Urinary bladder (tissue), 4 donors: ENCODE results near the gene NAXD. TPM values are rescaled to one million over a fixed set of nuclear protein-coding genes. Genes with fewer than 3 reads are reported as not detected.

Experiments
- DNase-seq: peaks from one replicate; pipeline ENCODE4 v3.0.0-alpha.2; 2015; ENCODE audit errors: extremely low spot score
- H3K27ac ChIP-seq: one replicate; pipeline ENCODE4 v1.5.1; 2013; ENCODE audit warnings: low read depth, mild to moderate bottlenecking, moderate library complexity
- H3K36me3 ChIP-seq: one replicate; pipeline ENCODE4 v1.6.1; 2013; ENCODE audit warnings: mild to moderate bottlenecking, moderate library complexity; ENCODE audit not compliant: insufficient read depth
- H3K4me1 ChIP-seq: one replicate; pipeline ENCODE4 v1.6.1; 2013; ENCODE audit warnings: mild to moderate bottlenecking, moderate library complexity; ENCODE audit not compliant: insufficient read depth
- H3K4me3 ChIP-seq: one replicate; pipeline ENCODE4 v1.5.1; 2013; ENCODE audit warnings: low read depth, low read length
- WGBS: extraction: QIAGEN DNeasy Blood & Tissue Kit; methylation state at CpG from one replicate; pipeline ENCODE4 v1.1.7; 2013; 5-methylcytosine and 5-hydroxymethylcytosine counted together
- polyA plus RNA-seq: library from polyadenylated mRNA; stranded (reverse); fragments of 200-250 nt; gene quantifications from one replicate; pipeline ENCODE4 v1.2.3, GENCODE V29; 2013
- total RNA-seq: library from RNA; depleted of rRNA; stranded (reverse); fragments of >200 nt; gene quantifications from one replicate; pipeline ENCODE4 v1.2.3, GENCODE V29; 2014
- donor health status: healthy with polysubstance abuse.
- donor health status: healthy.

The NAXD gene
- total and polyA plus RNA-seq, 2 donors, result 19.9 to 40.2 TPM

- Histone ChIP-seq H3K27ac (no peak overlapping the region), H3K4me3 (no peak overlapping the region), H3K36me3 (peaks cover 2% of the 10 kb centered on the region), H3K4me1 (no peaks in the 10 kb centered on the region)
- 88% methylated on average over 5 of the region's 5 CpGs for WGBS
- DNase-seq, result no peak
Measured at GRCh38 chr13:110683203-110683883, 68.0 kb downstream of the NAXD start.

GRCh38 chr13:110683921-110684320, 68.6 kb downstream of the NAXD start:
- Histone ChIP-seq H3K36me3 (peaks cover 2% of the 10 kb centered on the region), H3K4me1 (no peaks in the 10 kb centered on the region), H3K27ac (no peak overlapping the region), H3K4me3 (no peak overlapping the region)
- DNase-seq, result no peak
- WGBS, result 93% methylated on average over 5 of the region's 5 CpGs

GRCh38 chr13:110684388-110685056, 69.2 kb downstream of the NAXD start:
- DNase-seq, result no peak
- Histone ChIP-seq H3K4me1 (no peaks in the 10 kb centered on the region), H3K27ac (no peak overlapping the region), H3K4me3 (no peak overlapping the region), H3K36me3 (peaks cover 2% of the 10 kb centered on the region)
- 75% methylated on average over 8 of the region's 8 CpGs for WGBS

- Histone ChIP-seq H3K4me3 (no peak overlapping the region), H3K36me3 (peaks cover 2% of the 10 kb centered on the region), H3K4me1 (no peaks in the 10 kb centered on the region), H3K27ac (no peak overlapping the region)
- WGBS, result 64% methylated on average over 11 of the region's 11 CpGs
- no peak for DNase-seq
Measured at GRCh38 chr13:110685305-110686020, 70.1 kb downstream of the NAXD start.

- Histone ChIP-seq H3K27ac (no peak overlapping the region), H3K4me3 (no peak overlapping the region), H3K4me1 (no peaks in the 10 kb centered on the region), H3K36me3 (peaks cover under 1% of the 10 kb centered on the region)
- no peak for DNase-seq
- WGBS, result 94% methylated on average over 16 of the region's 16 CpGs
Measured at GRCh38 chr13:110687736-110688135, 72.4 kb downstream of the NAXD start.

- DNase-seq, result no peak
- Histone ChIP-seq H3K36me3 (no peaks in the 10 kb centered on the region), H3K4me3 (no peak overlapping the region), H3K27ac (no peak overlapping the region), H3K4me1 (no peaks in the 10 kb centered on the region)
- WGBS, result 91% methylated on average over 9 of the region's 9 CpGs
Measured at GRCh38 chr13:110689041-110689440, 73.7 kb downstream of the NAXD start.

Other genes with a start within 250 kb of the NAXD start
- gene RAB20, start 53.8 kb upstream of the NAXD start, total RNA-seq, result 9.6 TPM
- gene RAB20, start 53.8 kb upstream of the NAXD start, polyA plus RNA-seq, result 21.0 TPM
- 53.9 TPM for gene CARS2, start 90.6 kb downstream of the NAXD start, total RNA-seq
- 51.2 TPM for gene CARS2, start 90.6 kb downstream of the NAXD start, polyA plus RNA-seq
- gene ING1, start 98.2 kb downstream of the NAXD start, total RNA-seq, result 8.0 TPM
- 25.2 TPM for gene ING1, start 98.2 kb downstream of the NAXD start, polyA plus RNA-seq